Measurements from ENCODE around the gene KNSTRN. TPM values are rescaled to one million over a fixed set of nuclear protein-coding genes. Genes with fewer than 3 reads are reported as not detected.

KNSTRN gene
- total and polyA plus RNA-seq, 2 of the 4 experiments (the other 2 are of a cell fraction) = 33.1 to 73.5 TPM

GRCh38 chr15:40441565-40442531 lies 59.3 kb downstream of the KNSTRN start:
- no peak for DNase-seq
- no peak overlapping the region for H2AK5ac ChIP-seq (ENCODE audit: low read depth, low read length)
- no peak overlapping the region for H2AK9ac ChIP-seq (replicated peaks; ENCODE audit: low read depth, low read length, poor library complexity)
- H3K56ac ChIP-seq (ENCODE audit: extremely low read depth, insufficient read depth, low read length) = no peak overlapping the region
- H3K4me2 ChIP-seq (ENCODE audit: low read depth, low read length) = peak overlapping the region; percentile 79
- H2BK20ac ChIP-seq (ENCODE audit: low read depth, low read length) = no peak overlapping the region
- ATAC-seq (ENCODE audit: low read depth) = no peak; the same call in 1 of the 2 replicates
- H3K4me3 ChIP-seq (ENCODE audit: insufficient read depth, low read depth, low read length) = peak overlapping the region; percentile 83
- no peak overlapping the region for H3K14ac ChIP-seq (replicated peaks; ENCODE audit: low read depth, low read length)
- H3K4ac ChIP-seq (ENCODE audit: low read depth, low read length) = no peak overlapping the region
- no TSS peak for BruUV-seq (replicated peaks)
- H3K79me1 ChIP-seq (ENCODE audit: low read depth in 1 of 2, low read length in 2 of 2) = peaks cover 17 to 44% of the 10 kb centered on the region in 2 experiments
- H3K27me3 ChIP-seq (ENCODE audit: control insufficient read depth, insufficient read depth, low read length) = peaks cover 34% of the 10 kb centered on the region
- peaks cover 12% of the 10 kb centered on the region for H3K9me1 ChIP-seq (ENCODE audit: insufficient read depth, low read length)
- H3K23ac ChIP-seq (ENCODE audit: low read depth, low read length) = no peak overlapping the region
- ChIA-PET CTCF (no interaction called here), POLR2A (ENCODE audit: unreplicated experiment) (interaction anchor here (0.5 to 0.6 kb wide), 2 partner anchors 342 to 1314 kb away, joined by 6 to 14 read pairs; no protein-coding TSS in a partner anchor)
- no peaks in the 10 kb centered on the region for H3K9me3 ChIP-seq (ENCODE audit: control insufficient read depth, insufficient read depth, low read length)
- no peak overlapping the region for H4K5ac ChIP-seq (ENCODE audit: low read depth, low read length)
- peaks cover 18% of the 10 kb centered on the region for H3K4me1 ChIP-seq (ENCODE audit: control insufficient read depth, insufficient read depth, low read length)
- 3% methylated on average over 33 of the region's 119 CpGs; no CpG with 5 or more reads in 1 of the 2 experiments for WGBS, 2 experiments (ENCODE audit: extremely low coverage in 2 of 2, insufficient read length in 1 of 2)
- intact Hi-C loops (cut with micrococcal nuclease) (loop anchor here (5.0 kb wide), 1 partner anchor 70 kb away; no protein-coding TSS in a partner anchor), in situ Hi-C loops (cut with MboI; ENCODE audit: low sequenced_read_pairs) (no loop called here), dilution Hi-C loops (cut with HindIII; ENCODE audit: low sequenced_read_pairs, unreplicated experiment) (no loop called here)
- H3K18ac ChIP-seq (ENCODE audit: low read depth, low read length) = no peak overlapping the region
- H2BK5ac ChIP-seq (ENCODE audit: low read depth, low read length, poor library complexity, severe bottlenecking) = no peak overlapping the region
- peaks cover 46% of the 10 kb centered on the region for H4K20me1 ChIP-seq (ENCODE audit: insufficient read depth, low read length)
- H2BK15ac ChIP-seq (ENCODE audit: low read depth, low read length) = no peak overlapping the region
- H4K8ac ChIP-seq (ENCODE audit: low read depth in 2 of 2, low read length in 2 of 2) = no peak overlapping the region
- H3K36me3 ChIP-seq (ENCODE audit: control insufficient read depth, insufficient read depth, low read length) = no peaks in the 10 kb centered on the region
- H3K9ac ChIP-seq (ENCODE audit: low read depth, low read length) = peak overlapping the region; percentile 55
- no peak overlapping the region for H4K91ac ChIP-seq (ENCODE audit: insufficient read depth, low read depth, low read length)
- TF ChIP-seq RAD21 (IDR thresholded peaks at IDR 0.05; ENCODE audit: low read length) (peak; percentile 17; the same call in 1 of the 2 replicates), CTCF (conservative IDR thresholded peaks at IDR 0.05; ENCODE audit: low read depth, low read length) (0 out of 2 replicates have a peak, but pooled peaks have one; percentile 23), MAFK (IDR thresholded peaks at IDR 0.05; ENCODE audit: low read depth, low read length) (no peak), SMC3 (IDR thresholded peaks at IDR 0.05; ENCODE audit: low read depth, low read length) (no peak)
- H2AFZ ChIP-seq (replicated peaks; ENCODE audit: low read length, poor library complexity) = peak overlapping the region; percentile 79
- no peak overlapping the region for H2BK120ac ChIP-seq (ENCODE audit: low read depth, low read length)
- no peak overlapping the region; the same call in 1 of the 2 replicates for H3K27ac ChIP-seq (ENCODE audit: insufficient read depth, low read length)
